Activated naive CD4-positive, alpha-beta T cell treated with anti-CD3 and anti-CD28 coated beads for 36 hours (primary cell): ENCODE results near the gene BOD1. TPM values are rescaled to one million over a fixed set of nuclear protein-coding genes. Genes with fewer than 3 reads are reported as not detected.

Experiments
- CTCF ChIA-PET: fragments of 350-600 bp; sonication (Branson Sonifier 250); formaldehyde crosslinking; loops from one replicate; lab custom pipeline; 2021; ENCODE audit warnings: antibody characterized with exemption; lab: Charles Lee
- DNase-seq: peaks from one replicate; pipeline ENCODE4 v3.0.0-alpha.2; 2020
- H3K27ac Mint-ChIP-seq: one replicate; pipeline ENCODE4 v1.8.0; 2021; ENCODE audit warnings: mild to moderate bottlenecking, mixed read lengths
- H3K27me3 Mint-ChIP-seq: one replicate; pipeline ENCODE4 v1.8.0; 2021; ENCODE audit warnings: low read depth, mixed read lengths
- H3K36me3 Mint-ChIP-seq: one replicate; pipeline ENCODE4 v1.8.0; 2021; ENCODE audit warnings: low read depth, mixed read lengths
- H3K4me1 Mint-ChIP-seq: one replicate; pipeline ENCODE4 v1.8.0; 2021; ENCODE audit warnings: low read depth, mixed read lengths
- H3K4me3 Mint-ChIP-seq: one replicate; pipeline ENCODE4 v1.8.0; 2021; ENCODE audit warnings: mild to moderate bottlenecking, moderate library complexity, mixed read lengths
- H3K9me3 Mint-ChIP-seq: one replicate; pipeline ENCODE4 v1.8.0; 2021; ENCODE audit warnings: mixed read lengths
- intact Hi-C: fragments of 100-400 bp; cut with micrococcal nuclease; formaldehyde crosslinking; loops from one replicate; pipeline ENCODE4 v1.15.1; 2023
- total RNA-seq, 2 experiments: library from RNA; stranded (reverse); gene quantifications; one replicate each; pipeline ENCODE4 v1.2.3, GENCODE V29; 2021

Gene BOD1
- total RNA-seq, 2 experiments from 2014 or later, result 35.3 to 36.9 TPM

- peak; percentile 64 for DNase-seq
- CTCF ChIA-PET, result interaction anchor here (0.9 to 2.5 kb wide), 2 partner anchors 10 to 13 kb away, joined by 3 to 7 read pairs; no protein-coding TSS in a partner anchor
- H3K4me3 Mint-ChIP-seq, result no peak overlapping the region
- H3K27ac Mint-ChIP-seq, result no peak overlapping the region
- peaks cover 22% of the 10 kb centered on the region for H3K9me3 Mint-ChIP-seq
- intact Hi-C loops, result no loop called here
- peaks cover 13% of the 10 kb centered on the region for H3K36me3 Mint-ChIP-seq
- H3K27me3 Mint-ChIP-seq, result peaks cover 1% of the 10 kb centered on the region
- H3K4me1 Mint-ChIP-seq, result no peaks in the 10 kb centered on the region
Observed at GRCh38 chr5:173581408-173582215, 34.8 kb downstream of the BOD1 start.

- no peaks in the 10 kb centered on the region for H3K4me1 Mint-ChIP-seq
- intact Hi-C loops, result no loop called here
Observed at GRCh38 chr5:173578947-173579615, 37.4 kb downstream of the BOD1 start.

GRCh38 chr5:173577817-173578216, 38.6 kb downstream of the BOD1 start:
- CTCF ChIA-PET, result interaction anchor here (0.6 to 1.4 kb wide), 5 partner anchors 14 to 282 kb away, joined by 3 to 6 read pairs (median 3); no protein-coding TSS in a partner anchor
- peaks cover 4% of the 10 kb centered on the region for H3K4me1 Mint-ChIP-seq
- intact Hi-C loops, result no loop called here
- H3K36me3 Mint-ChIP-seq, result peaks cover 3% of the 10 kb centered on the region
- H3K27ac Mint-ChIP-seq, result no peak overlapping the region
- H3K4me3 Mint-ChIP-seq, result no peak overlapping the region
- DNase-seq, result no peak
- H3K27me3 Mint-ChIP-seq, result peaks cover 9% of the 10 kb centered on the region
- peaks cover 7% of the 10 kb centered on the region for H3K9me3 Mint-ChIP-seq

More at GRCh38 chr5:173578947-173579615, 37.4 kb downstream of the BOD1 start:
- peaks cover 7% of the 10 kb centered on the region for H3K9me3 Mint-ChIP-seq
- H3K4me3 Mint-ChIP-seq, result no peak overlapping the region
- H3K27ac Mint-ChIP-seq, result no peak overlapping the region
- peaks cover 5% of the 10 kb centered on the region for H3K27me3 Mint-ChIP-seq
- DNase-seq, result no peak
- H3K36me3 Mint-ChIP-seq, result peaks cover 7% of the 10 kb centered on the region
- CTCF ChIA-PET, result interaction anchor here (1.3 to 1.6 kb wide), 5 partner anchors 10 to 285 kb away, joined by 3 to 6 read pairs (median 4); no protein-coding TSS in a partner anchor

- no peak for DNase-seq
- H3K4me1 Mint-ChIP-seq, result peaks cover 6% of the 10 kb centered on the region
- CTCF ChIA-PET, result no interaction called here
- no peak overlapping the region for H3K27ac Mint-ChIP-seq
- H3K4me3 Mint-ChIP-seq, result no peak overlapping the region
- H3K27me3 Mint-ChIP-seq, result peaks cover 13% of the 10 kb centered on the region
- H3K9me3 Mint-ChIP-seq, result peaks cover 7% of the 10 kb centered on the region
- H3K36me3 Mint-ChIP-seq, result peaks cover 3% of the 10 kb centered on the region
- intact Hi-C loops, result no loop called here
Observed at GRCh38 chr5:173577166-173577565, 39.3 kb downstream of the BOD1 start.

GRCh38 chr5:173575985-173576384, 40.5 kb downstream of the BOD1 start:
- intact Hi-C loops, result no loop called here

GRCh38 chr5:173574983-173575382, 41.5 kb downstream of the BOD1 start:
- intact Hi-C loops, result no loop called here
- Mint-ChIP-seq H3K36me3 (peaks cover 3% of the 10 kb centered on the region), H3K27ac (no peak overlapping the region), H3K9me3 (peaks cover 7% of the 10 kb centered on the region), H3K4me1 (peaks cover 6% of the 10 kb centered on the region), H3K4me3 (no peak overlapping the region), H3K27me3 (peaks cover 13% of the 10 kb centered on the region)
- DNase-seq, result no peak
- CTCF ChIA-PET, result interaction anchor here (0.6 to 4.5 kb wide), 3 partner anchors 11 to 397 kb away, joined by 3 to 26 read pairs (median 3); no protein-coding TSS in a partner anchor

More at GRCh38 chr5:173575985-173576384, 40.5 kb downstream of the BOD1 start:
- CTCF ChIA-PET, result interaction anchor here (0.6 to 0.7 kb wide), 2 partner anchors 247 to 282 kb away, joined by 3 read pairs; no protein-coding TSS in a partner anchor
- peaks cover 7% of the 10 kb centered on the region for H3K9me3 Mint-ChIP-seq
- no peak overlapping the region for H3K27ac Mint-ChIP-seq
- DNase-seq, result no peak
- H3K4me1 Mint-ChIP-seq, result peaks cover 6% of the 10 kb centered on the region
- peaks cover 3% of the 10 kb centered on the region for H3K36me3 Mint-ChIP-seq
- H3K27me3 Mint-ChIP-seq, result peaks cover 13% of the 10 kb centered on the region
- no peak overlapping the region for H3K4me3 Mint-ChIP-seq

- peak; percentile 70 for DNase-seq
- no peak overlapping the region for H3K4me3 Mint-ChIP-seq
- no peak overlapping the region for H3K27ac Mint-ChIP-seq
- H3K36me3 Mint-ChIP-seq, result no peaks in the 10 kb centered on the region
- peaks cover 13% of the 10 kb centered on the region for H3K27me3 Mint-ChIP-seq
- intact Hi-C loops, result loop anchor here (1.0 to 2.0 kb wide), 4 partner anchors 122 to 595 kb away; no protein-coding TSS in a partner anchor
- H3K4me1 Mint-ChIP-seq, result peaks cover 6% of the 10 kb centered on the region
- CTCF ChIA-PET, result interaction anchor here (0.6 to 4.5 kb wide), 13 partner anchors 10 to 389 kb away, joined by 3 to 26 read pairs (median 4); no protein-coding TSS in a partner anchor
- H3K9me3 Mint-ChIP-seq, result no peaks in the 10 kb centered on the region
Observed at GRCh38 chr5:173573126-173573960, 43.1 kb downstream of the BOD1 start.

- H3K4me1 Mint-ChIP-seq, result peaks cover 6% of the 10 kb centered on the region
- no peak overlapping the region for H3K27ac Mint-ChIP-seq
- peaks cover 13% of the 10 kb centered on the region for H3K27me3 Mint-ChIP-seq
- no peaks in the 10 kb centered on the region for H3K36me3 Mint-ChIP-seq
- CTCF ChIA-PET, result interaction anchor here (0.7 to 4.5 kb wide), 12 partner anchors 11 to 390 kb away, joined by 3 to 26 read pairs (median 4); no protein-coding TSS in a partner anchor
- DNase-seq, result no peak
- intact Hi-C loops, result loop anchor here (1.0 to 2.0 kb wide), 4 partner anchors 121 to 594 kb away; no protein-coding TSS in a partner anchor
- H3K4me3 Mint-ChIP-seq, result no peak overlapping the region
- H3K9me3 Mint-ChIP-seq, result peaks cover 5% of the 10 kb centered on the region
Observed at GRCh38 chr5:173572431-173573125, 43.9 kb downstream of the BOD1 start.

- Mint-ChIP-seq H3K27ac (no peak overlapping the region), H3K9me3 (peaks cover 5% of the 10 kb centered on the region), H3K36me3 (no peaks in the 10 kb centered on the region), H3K4me3 (no peak overlapping the region), H3K27me3 (peaks cover 15% of the 10 kb centered on the region), H3K4me1 (peaks cover 6% of the 10 kb centered on the region)
- CTCF ChIA-PET, result interaction anchor here (0.8 kb wide), 1 partner anchor 276 kb away, joined by 3 read pairs; no protein-coding TSS in a partner anchor
- intact Hi-C loops, result no loop called here
- no peak for DNase-seq
Observed at GRCh38 chr5:173570321-173571090, 45.9 kb downstream of the BOD1 start.

GRCh38 chr5:173568703-173569102, 47.7 kb downstream of the BOD1 start:
- H3K27ac Mint-ChIP-seq, result no peak overlapping the region
- no peak overlapping the region for H3K4me3 Mint-ChIP-seq
- DNase-seq, result no peak
- CTCF ChIA-PET, result no interaction called here
- intact Hi-C loops, result no loop called here
- no peaks in the 10 kb centered on the region for H3K36me3 Mint-ChIP-seq
- H3K9me3 Mint-ChIP-seq, result peaks cover 5% of the 10 kb centered on the region
- peaks cover 10% of the 10 kb centered on the region for H3K27me3 Mint-ChIP-seq
- peaks cover 6% of the 10 kb centered on the region for H3K4me1 Mint-ChIP-seq
